Testis (tissue), 2 donors: ENCODE results near the gene TRIOBP.

Experiments used
- POLR2A ChIP-seq: fragments of 450-650 bp; IDR thresholded peaks from one replicate; pipeline ENCODE4 v1.6.1; 2017; ENCODE audit warnings: antibody characterized with exemption, mild to moderate bottlenecking, moderate library complexity
- TF ChIP-seq, protein P1 (sequence below), 3 experiments: fragments of 450-650 bp in 2 of 3; fragments of 200-600 bp in 1 of 3; sonication (generic) in 1 of 3; IDR thresholded peaks; one replicate each; pipeline ENCODE4 v1.5.1; 2016 to 2019; ENCODE audit warnings: antibody characterized with exemption in 3 of 3, mild to moderate bottlenecking in 2 of 3, moderate library complexity in 1 of 3

DNA sequence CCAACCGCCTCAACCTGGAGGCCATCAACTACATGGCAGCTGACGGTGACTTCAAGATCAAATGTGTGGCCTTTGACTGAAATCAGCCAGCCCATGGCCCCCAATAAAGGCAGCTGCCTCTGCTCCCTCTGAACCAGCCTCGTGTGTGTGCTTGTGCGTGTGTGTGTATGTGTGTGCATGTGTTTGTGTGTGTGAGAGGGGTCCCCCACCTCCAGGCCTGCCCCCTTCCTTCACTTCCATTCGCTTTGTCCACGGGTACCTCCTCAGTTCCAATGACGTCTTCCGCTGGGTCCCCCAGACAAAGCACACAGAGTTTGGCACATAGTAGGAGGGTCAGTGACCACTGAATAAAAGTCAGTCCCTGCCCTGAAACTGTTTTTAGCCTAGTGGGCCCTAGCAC lies 17.2 kb upstream of the TRIOBP start:
- TF ChIP-seq POLR2A: no peak
- TF ChIP-seq, protein P1, sequence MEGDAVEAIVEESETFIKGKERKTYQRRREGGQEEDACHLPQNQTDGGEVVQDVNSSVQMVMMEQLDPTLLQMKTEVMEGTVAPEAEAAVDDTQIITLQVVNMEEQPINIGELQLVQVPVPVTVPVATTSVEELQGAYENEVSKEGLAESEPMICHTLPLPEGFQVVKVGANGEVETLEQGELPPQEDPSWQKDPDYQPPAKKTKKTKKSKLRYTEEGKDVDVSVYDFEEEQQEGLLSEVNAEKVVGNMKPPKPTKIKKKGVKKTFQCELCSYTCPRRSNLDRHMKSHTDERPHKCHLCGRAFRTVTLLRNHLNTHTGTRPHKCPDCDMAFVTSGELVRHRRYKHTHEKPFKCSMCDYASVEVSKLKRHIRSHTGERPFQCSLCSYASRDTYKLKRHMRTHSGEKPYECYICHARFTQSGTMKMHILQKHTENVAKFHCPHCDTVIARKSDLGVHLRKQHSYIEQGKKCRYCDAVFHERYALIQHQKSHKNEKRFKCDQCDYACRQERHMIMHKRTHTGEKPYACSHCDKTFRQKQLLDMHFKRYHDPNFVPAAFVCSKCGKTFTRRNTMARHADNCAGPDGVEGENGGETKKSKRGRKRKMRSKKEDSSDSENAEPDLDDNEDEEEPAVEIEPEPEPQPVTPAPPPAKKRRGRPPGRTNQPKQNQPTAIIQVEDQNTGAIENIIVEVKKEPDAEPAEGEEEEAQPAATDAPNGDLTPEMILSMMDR (IDR thresholded peaks at IDR 0.05): no peak
